OCI-LY7 (cell line): ENCODE results near the gene NCAPH2. TPM values are rescaled to one million over a fixed set of nuclear protein-coding genes. Genes with fewer than 3 reads are reported as not detected.

ENCODE experiments used
- BruUV-seq: library from RNA; stranded (reverse); fragments of 400-500 nt; replicated peaks from 2 replicates; lab custom pipeline; 2021; lab: Mats Ljungman, UMichigan
- CTCF ChIA-PET: fragments of 300-600 bp; sonication (Branson Sonifier 250); formaldehyde crosslinking; loops from one replicate; lab custom pipeline; 2022; ENCODE audit warnings: antibody characterized with exemption; ENCODE audit not compliant: unreplicated experiment; lab: Charles Lee
- POLR2A ChIA-PET: fragments of 300-600 bp; sonication (Branson Sonifier 250); formaldehyde crosslinking; loops from one replicate; lab custom pipeline; 2022; ENCODE audit warnings: antibody characterized with exemption; lab: Charles Lee
- DNase-seq: peaks from one replicate; pipeline ENCODE4 v3.0.0-alpha.2; 2015; ENCODE audit warnings: low spot score
- H2AFZ ChIP-seq: fragments of 200-600 bp; sonication (generic), shearing (Covaris generic); 2 replicates; pipeline ENCODE4 v1.6.1; 2014; ENCODE audit warnings: mild to moderate bottlenecking, antibody characterized with exemption, low read length, moderate library complexity
- H3K27ac ChIP-seq: fragments of 200-600 bp; sonication (generic); 2 replicates; pipeline ENCODE4 v1.5.1; 2014; ENCODE audit warnings: mixed run types, low read depth, mild to moderate bottlenecking, moderate library complexity, low read length, inconsistent platforms; ENCODE audit not compliant: poor library complexity, severe bottlenecking
- H3K36me3 ChIP-seq: fragments of 200-600 bp; sonication (generic); 2 replicates; pipeline ENCODE4 v1.6.1; 2014; ENCODE audit warnings: mild to moderate bottlenecking, antibody characterized with exemption, low read length, moderate library complexity, mixed read lengths; ENCODE audit not compliant: insufficient read depth
- H3K4me1 ChIP-seq: fragments of 200-600 bp; sonication (generic); 2 replicates; pipeline ENCODE4 v1.5.1; 2014; ENCODE audit warnings: mild to moderate bottlenecking, low read length; ENCODE audit not compliant: insufficient read depth, poor library complexity, severe bottlenecking
- H3K4me2 ChIP-seq: fragments of 200-600 bp; sonication (generic); 2 replicates; pipeline ENCODE4 v1.6.1; 2014; ENCODE audit warnings: mild to moderate bottlenecking, low read length
- H3K4me3 ChIP-seq: fragments of 200-600 bp; sonication (generic); 2 replicates; pipeline ENCODE4 v1.5.1; 2014; ENCODE audit warnings: mild to moderate bottlenecking, low read depth, low read length; ENCODE audit not compliant: poor library complexity, severe bottlenecking
- H3K79me2 ChIP-seq: fragments of 200-600 bp; sonication (generic); 2 replicates; pipeline ENCODE4 v1.6.1; 2016; ENCODE audit warnings: low read depth, mild to moderate bottlenecking, low read length, moderate library complexity, mixed read lengths; ENCODE audit not compliant: insufficient read depth
- H3K9me2 ChIP-seq: fragments of 200-600 bp; sonication (generic); 2 replicates; pipeline ENCODE4 v1.6.1; 2016; ENCODE audit warnings: mild to moderate bottlenecking, low read length, mixed read lengths; ENCODE audit not compliant: insufficient read depth
- H3K9me3 ChIP-seq: fragments of 200-600 bp; sonication (generic); 2 replicates; pipeline ENCODE4 v1.6.1; 2014; ENCODE audit warnings: mild to moderate bottlenecking, mixed run types, low read length, mixed read lengths
- H4K20me1 ChIP-seq: fragments of 200-600 bp; sonication (generic); 2 replicates; pipeline ENCODE4 v1.6.1; 2014; ENCODE audit warnings: mild to moderate bottlenecking, antibody characterized with exemption, low read length, moderate library complexity, mixed read lengths; ENCODE audit not compliant: insufficient read depth
- EZH2phosphoT487 ChIP-seq: fragments of 200-600 bp; sonication (generic); IDR thresholded peaks from 2 replicates; pipeline ENCODE4 v1.6.1; 2018; ENCODE audit warnings: low read depth, borderline replicate concordance, mild to moderate bottlenecking, mixed run types, antibody characterized with exemption, low read length, moderate library complexity, mixed read lengths
- intact Hi-C: fragments of 100-400 bp; cut with micrococcal nuclease; formaldehyde crosslinking; loops from one replicate; pipeline ENCODE4 v1.10.0; 2022; ENCODE audit not compliant: unreplicated experiment
- total RNA-seq, 2 experiments: library from RNA; depleted of rRNA in 1 of 2; stranded (reverse); fragments of >200 nt in 1 of 2; shearing (Covaris generic) in 1 of 2; gene quantifications; 2 replicates each; pipeline ENCODE4 v1.2.3, GENCODE V29; 2014 to 2022
- TF ChIP-seq, protein P1 (sequence below): fragments of 200-600 bp; sonication (generic); conservative IDR thresholded peaks from 2 replicates; pipeline ENCODE4 v1.5.1; 2014; ENCODE audit warnings: mild to moderate bottlenecking, antibody characterized with exemption, low read length, moderate library complexity, mixed read lengths

NCAPH2 gene
- total RNA-seq, 2 experiments from 2014 or later: 126 to 129 TPM

- no peak for DNase-seq
- no peak overlapping the region for H3K4me2 ChIP-seq
- peaks cover 11% of the 10 kb centered on the region; the same call in 1 of the 2 replicates for H3K36me3 ChIP-seq
- TF ChIP-seq, protein P1, sequence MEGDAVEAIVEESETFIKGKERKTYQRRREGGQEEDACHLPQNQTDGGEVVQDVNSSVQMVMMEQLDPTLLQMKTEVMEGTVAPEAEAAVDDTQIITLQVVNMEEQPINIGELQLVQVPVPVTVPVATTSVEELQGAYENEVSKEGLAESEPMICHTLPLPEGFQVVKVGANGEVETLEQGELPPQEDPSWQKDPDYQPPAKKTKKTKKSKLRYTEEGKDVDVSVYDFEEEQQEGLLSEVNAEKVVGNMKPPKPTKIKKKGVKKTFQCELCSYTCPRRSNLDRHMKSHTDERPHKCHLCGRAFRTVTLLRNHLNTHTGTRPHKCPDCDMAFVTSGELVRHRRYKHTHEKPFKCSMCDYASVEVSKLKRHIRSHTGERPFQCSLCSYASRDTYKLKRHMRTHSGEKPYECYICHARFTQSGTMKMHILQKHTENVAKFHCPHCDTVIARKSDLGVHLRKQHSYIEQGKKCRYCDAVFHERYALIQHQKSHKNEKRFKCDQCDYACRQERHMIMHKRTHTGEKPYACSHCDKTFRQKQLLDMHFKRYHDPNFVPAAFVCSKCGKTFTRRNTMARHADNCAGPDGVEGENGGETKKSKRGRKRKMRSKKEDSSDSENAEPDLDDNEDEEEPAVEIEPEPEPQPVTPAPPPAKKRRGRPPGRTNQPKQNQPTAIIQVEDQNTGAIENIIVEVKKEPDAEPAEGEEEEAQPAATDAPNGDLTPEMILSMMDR: no peak
- TF ChIP-seq EZH2phosphoT487: no peak
- H3K9me3 ChIP-seq: no peaks in the 10 kb centered on the region
- H4K20me1 ChIP-seq: peaks cover 6% of the 10 kb centered on the region; the same call in 1 of the 2 replicates
- peaks cover 27% of the 10 kb centered on the region for H3K4me1 ChIP-seq
- no peak overlapping the region for H2AFZ ChIP-seq
- H3K9me2 ChIP-seq: no peaks in the 10 kb centered on the region
- BruUV-seq: no TSS peak
- ChIA-PET POLR2A (no interaction called here), CTCF (no interaction called here)
- intact Hi-C loops: loop anchor here (10.0 kb wide), 1 partner anchor 232 kb away; the partner anchor contains the start of gene TUBGCP6
- H3K4me3 ChIP-seq: no peak overlapping the region
- H3K79me2 ChIP-seq: peaks cover 28% of the 10 kb centered on the region
- no peak overlapping the region for H3K27ac ChIP-seq
Observed at GRCh38 chr22:50476868-50477267, 31.2 kb upstream of the NCAPH2 start.

DNA sequence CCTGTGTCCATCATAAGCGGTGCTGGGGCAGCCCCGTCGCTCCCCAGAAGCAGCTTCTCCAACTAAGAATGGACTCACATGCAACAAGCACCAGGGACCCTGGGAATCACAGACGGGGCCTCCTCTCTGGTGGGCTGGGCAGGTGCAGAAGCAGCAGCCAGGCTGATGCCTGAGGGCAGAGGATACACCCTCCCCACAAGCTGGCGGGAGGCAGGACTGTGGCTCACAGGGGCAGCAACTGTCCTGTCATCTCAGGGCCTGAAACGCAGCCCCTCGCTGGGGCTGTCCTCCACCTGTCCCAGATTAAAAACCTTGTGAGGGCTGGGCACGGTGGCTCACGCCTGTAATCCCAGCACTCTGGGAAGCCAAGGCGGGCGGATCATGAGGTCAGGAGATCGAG is 30.1 kb upstream of the NCAPH2 start:
- no peaks in the 10 kb centered on the region for H3K9me3 ChIP-seq
- CTCF ChIA-PET: no interaction called here

GRCh38 chr22:50479721-50480120 is 28.3 kb upstream of the NCAPH2 start:
- Histone ChIP-seq H2AFZ (no peak overlapping the region), H3K36me3 (no peaks in the 10 kb centered on the region), H3K79me2 (no peaks in the 10 kb centered on the region), H4K20me1 (no peaks in the 10 kb centered on the region), H3K27ac (no peak overlapping the region), H3K9me2 (no peaks in the 10 kb centered on the region), H3K4me3 (no peak overlapping the region), H3K4me1 (peaks cover 17% of the 10 kb centered on the region), H3K4me2 (no peak overlapping the region), H3K9me3 (no peaks in the 10 kb centered on the region)
- DNase-seq: no peak
- BruUV-seq: no TSS peak
- intact Hi-C loops: loop anchor here (10.0 kb wide), 1 partner anchor 235 kb away; the partner anchor contains the start of gene TUBGCP6
- TF ChIP-seq EZH2phosphoT487: no peak
- TF ChIP-seq, protein P1: no peak
- ChIA-PET POLR2A (no interaction called here), CTCF (interaction anchor here (0.6 kb wide), 1 partner anchor 289 kb away, joined by 3 read pairs; no protein-coding TSS in a partner anchor)

More for the DNA sequence above, 30.1 kb upstream of the NCAPH2 start:
- Histone ChIP-seq H3K4me2 (no peak overlapping the region), H3K79me2 (peaks cover 17% of the 10 kb centered on the region), H3K4me1 (peaks cover 16% of the 10 kb centered on the region), H3K27ac (no peak overlapping the region), H4K20me1 (peaks cover 6% of the 10 kb centered on the region; the same call in 1 of the 2 replicates), H3K9me2 (no peaks in the 10 kb centered on the region), H2AFZ (no peak overlapping the region), H3K4me3 (no peak overlapping the region), H3K36me3 (peaks cover under 1% of the 10 kb centered on the region; the same call in 1 of the 2 replicates)
- DNase-seq: no peak
- intact Hi-C loops: loop anchor here (10.0 kb wide), 1 partner anchor 233 kb away; the partner anchor contains the start of gene TUBGCP6
- TF ChIP-seq, protein P1: no peak
- no peak for TF ChIP-seq EZH2phosphoT487
- POLR2A ChIA-PET: no interaction called here
- BruUV-seq: no TSS peak
